NCI-H1930 (cell line): ENCODE measurements around the gene ATXN7L1.
"Not testable (repeated sequence)": the region's sequence is repeated elsewhere in the genome, so short reads cannot be mapped to it uniquely, and the experiment has no call there.

Source experiments
- DNase-seq, 2 experiments: peaks; one replicate each; lab custom pipeline; 2025; lab: John Stamatoyannopoulos, UW

Gene ATXN7L1

DNA sequence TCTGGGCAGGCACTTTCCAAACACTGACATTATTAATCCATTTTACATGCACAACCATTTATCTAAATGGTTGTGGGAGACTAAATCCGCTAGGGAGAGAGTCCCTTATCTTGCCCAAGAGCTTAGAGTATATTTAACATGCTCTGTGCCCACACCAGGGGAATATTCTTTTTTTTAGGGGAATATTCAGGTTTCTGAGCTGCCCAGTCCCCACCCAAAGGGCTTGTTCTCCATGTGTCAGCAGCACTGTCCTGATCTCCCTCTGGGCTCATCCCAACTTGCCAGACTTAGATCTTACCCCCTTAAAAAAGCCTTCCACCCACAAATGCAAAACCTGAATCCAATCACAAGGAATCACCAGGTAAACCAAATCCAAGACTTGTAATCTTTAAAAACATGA lies 132.1 kb downstream of the ATXN7L1 start:
- DNase-seq, result no peak

DNA sequence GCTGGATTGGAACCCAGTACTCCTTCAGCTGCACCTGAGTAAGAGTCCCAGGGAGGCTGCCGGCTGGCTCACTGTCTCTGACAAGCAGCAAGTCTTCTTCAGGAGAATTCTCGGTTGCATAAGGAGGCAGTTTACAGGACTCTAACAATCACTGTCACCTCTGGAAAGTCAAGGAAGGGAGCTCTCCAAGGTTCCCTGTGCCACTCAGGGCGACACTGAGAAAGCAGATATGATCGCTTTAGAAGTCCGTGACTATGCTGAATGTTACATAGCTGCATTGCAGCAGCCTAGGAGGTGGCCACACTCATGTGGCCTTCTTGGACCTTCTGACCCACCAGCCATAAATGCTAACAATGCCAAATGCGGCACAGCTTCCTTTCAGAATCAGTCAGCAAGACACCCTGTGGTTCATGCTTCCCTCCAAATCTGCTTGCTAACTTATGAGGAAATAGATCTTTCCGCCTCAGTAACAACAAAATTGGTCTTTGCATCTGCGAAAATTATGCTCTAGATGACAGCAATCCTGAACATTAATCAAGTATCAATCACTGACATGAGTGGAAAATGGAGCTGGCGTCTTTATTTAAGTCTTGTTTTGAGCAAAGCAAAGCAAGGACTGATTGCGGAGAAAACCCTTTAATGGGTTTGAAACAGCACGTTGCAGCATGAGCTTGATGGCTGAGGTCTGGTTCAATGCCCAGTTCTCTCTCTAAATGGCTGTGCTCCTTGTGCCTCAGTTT lies 132.9 kb downstream of the ATXN7L1 start:
- DNase-seq, result no peak

- DNase-seq, result no peak
Measured at GRCh38 chr7:105742787-105743186, 133.6 kb downstream of the ATXN7L1 start.

GRCh38 chr7:105741982-105742381 lies 134.4 kb downstream of the ATXN7L1 start:
- no peak for DNase-seq

DNA sequence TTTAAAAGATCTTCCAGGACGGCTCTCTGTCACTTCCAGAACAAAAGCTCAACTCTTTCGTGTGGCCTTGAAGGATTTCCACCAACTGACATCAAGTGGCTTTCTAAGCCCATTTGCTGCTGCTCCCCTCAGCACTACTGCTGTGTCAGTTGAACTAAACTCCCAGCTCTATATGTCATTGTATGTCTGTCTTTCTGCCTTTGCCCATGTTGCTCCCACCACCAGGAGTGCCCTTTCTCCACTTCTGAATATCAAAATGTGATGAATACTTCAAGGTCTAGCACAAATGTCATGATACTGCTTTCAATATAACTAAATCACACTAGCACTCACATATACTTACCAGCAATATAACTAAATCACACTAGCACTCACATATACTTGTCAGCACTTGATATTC lies 138.3 kb downstream of the ATXN7L1 start:
- DNase-seq, result no peak

GRCh38 chr7:105734233-105734632 lies 142.2 kb downstream of the ATXN7L1 start:
- no peak for DNase-seq

GRCh38 chr7:105731042-105731441 lies 145.4 kb downstream of the ATXN7L1 start:
- DNase-seq, result no peak

- no peak for DNase-seq
Measured at GRCh38 chr7:105728028-105728427, 148.4 kb downstream of the ATXN7L1 start.

DNA sequence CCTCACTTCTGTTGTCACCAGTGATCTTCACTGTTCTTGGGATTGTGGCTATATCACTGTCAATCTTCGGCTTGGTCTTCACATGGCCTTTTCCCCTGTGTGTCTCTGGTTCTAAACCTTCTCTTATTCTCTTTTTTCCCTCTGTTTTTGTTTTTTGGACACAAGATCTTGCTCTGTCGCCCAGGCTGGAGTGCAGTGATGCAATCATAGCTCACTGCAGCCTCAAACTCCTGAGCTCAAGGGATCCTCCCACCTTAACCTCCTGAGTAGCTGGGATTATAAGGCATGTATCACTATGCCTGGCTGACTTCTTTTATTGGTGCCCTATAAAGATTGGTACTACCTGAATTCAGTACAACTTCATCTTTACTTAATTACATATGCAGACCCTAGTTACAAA lies 151.7 kb downstream of the ATXN7L1 start:
- DNase-seq, result no peak

DNA sequence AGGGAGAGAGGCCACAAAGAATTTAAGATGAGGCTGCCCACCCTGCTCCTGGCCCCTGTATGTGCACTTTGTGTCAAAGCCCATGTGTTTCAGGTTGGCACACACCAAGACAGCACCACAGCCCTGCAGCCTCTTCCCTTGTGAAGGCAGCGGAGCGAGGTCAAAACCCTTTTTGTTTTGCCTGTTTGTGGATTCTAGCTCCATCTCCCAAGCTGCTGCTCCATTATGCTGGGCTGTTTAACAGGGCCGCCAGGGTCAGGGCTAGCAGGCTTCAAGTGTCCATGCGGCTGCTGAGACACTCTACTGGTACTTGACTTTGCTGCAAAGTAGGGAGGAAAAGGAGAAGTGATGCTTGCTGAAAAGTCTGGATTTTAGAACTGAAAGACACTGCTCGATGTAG lies 152.8 kb downstream of the ATXN7L1 start:
- DNase-seq, result no peak

DNA sequence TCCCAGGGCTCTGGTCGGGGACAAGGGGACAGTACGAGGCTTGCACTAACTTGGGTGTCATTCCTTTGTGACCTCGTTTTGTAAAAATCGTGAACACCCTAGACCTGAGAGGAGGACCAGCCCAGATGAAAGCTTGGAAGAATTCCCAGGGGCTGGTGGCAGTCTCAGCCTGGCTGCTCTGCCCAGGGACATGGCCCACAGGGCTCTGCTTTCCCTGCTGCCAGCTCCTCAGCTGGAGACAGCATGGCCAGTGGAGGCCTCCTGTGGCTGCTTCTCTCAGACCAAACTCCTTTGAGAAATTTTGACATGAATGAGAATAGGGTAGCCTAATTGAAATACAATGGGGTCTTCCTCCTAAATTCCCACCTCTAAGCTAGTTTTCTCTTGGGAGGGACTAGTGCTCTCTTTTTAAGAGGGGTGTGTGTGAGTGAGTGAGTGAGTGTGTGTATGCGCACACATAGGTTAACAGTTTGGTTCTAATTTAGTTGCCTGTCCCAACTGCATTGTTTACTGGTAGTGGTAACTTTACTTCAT lies 154.8 kb downstream of the ATXN7L1 start:
- no peak for DNase-seq

GRCh38 chr7:105719919-105720318 lies 156.5 kb downstream of the ATXN7L1 start:
- DNase-seq, result no peak

DNA sequence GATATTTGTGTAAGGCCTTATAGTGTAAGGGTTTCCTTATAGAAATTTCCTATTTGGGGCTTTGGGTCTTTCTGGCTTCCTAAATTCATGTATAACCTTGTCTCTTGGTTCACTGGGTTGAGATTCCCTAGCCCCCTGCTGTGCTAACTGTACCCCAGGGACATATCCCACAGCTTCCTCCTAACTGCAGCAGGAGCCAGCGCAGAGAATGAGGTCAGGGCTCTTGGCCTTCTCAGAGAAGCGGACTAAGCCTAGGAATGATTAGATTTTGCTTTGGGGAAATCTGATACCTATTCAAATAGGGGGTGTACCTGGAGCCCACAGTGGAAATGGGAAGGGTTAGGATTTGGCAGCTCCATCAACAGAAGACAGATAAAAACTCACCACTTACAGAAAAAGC lies 157.0 kb downstream of the ATXN7L1 start:
- no peak for DNase-seq

- no peak for DNase-seq
Measured at GRCh38 chr7:105718511-105718925, 157.9 kb downstream of the ATXN7L1 start.

GRCh38 chr7:105715528-105715927 lies 160.9 kb downstream of the ATXN7L1 start:
- DNase-seq, result no peak

DNA sequence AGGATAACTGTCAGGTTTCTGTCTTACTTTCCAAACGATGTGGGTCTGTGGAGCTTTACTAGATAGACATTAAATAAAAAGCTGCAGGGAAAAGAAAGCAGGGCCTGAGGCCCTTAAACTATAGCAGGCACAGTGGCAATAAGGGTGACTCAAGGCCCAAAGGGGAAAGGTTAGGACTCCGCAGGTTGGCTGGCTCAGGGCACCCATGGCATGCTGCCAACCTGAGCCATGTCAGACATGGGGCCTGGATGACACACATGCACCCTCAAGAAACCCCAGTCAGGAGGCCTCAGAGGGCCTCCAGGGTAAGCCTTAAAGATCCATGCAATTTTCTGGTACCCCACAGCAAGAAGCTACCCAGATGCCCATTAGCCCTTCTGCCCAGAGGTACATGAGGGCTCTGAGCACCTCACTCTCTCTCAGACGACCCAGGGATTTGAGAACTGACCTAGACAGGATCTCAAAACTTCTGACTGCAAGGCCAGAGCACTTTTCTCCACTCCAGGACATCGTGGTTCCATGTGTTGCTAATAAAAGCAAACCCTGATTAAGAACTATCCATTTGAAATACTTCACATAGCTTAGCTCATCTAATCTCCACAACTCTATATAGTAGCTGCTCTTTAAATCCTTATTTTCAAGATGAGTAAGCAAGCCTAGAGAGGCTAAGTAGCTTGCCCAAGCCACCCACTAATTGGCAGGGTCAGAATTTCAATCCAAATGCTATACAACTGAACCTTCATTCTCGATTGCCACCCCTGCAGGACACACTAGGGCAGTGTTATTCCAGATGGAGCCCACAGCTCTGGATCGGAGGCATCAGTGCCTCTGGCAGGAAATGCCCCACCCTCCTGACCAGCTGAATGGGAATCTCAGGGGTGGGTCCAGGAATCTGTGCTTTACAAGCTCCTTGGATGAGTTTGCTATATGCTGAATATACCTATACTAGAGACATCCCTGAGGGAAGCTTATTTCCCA lies 162.6 kb downstream of the ATXN7L1 start:
- DNase-seq, result no peak

DNA sequence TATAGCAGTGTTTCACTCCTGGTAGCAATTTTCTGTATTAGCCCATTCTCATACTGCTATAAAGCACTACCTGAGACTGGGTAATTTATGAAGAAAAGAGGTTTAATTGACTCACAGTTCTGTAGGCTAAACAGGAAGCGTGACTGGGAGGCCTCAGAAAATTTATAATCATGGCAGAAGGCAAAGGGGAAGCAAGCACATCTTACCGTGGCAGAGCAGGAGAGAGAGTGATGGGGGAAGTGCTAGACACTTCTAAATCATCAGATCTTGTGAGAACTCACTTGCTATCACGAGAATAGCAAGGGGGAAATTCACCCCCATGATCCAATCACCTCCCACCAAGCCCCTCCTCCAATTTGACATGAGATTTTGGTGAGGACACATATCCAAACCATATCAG lies 163.5 kb downstream of the ATXN7L1 start:
- no peak for DNase-seq

- no peak for DNase-seq
Measured at GRCh38 chr7:105711726-105712402, 164.5 kb downstream of the ATXN7L1 start.

DNA sequence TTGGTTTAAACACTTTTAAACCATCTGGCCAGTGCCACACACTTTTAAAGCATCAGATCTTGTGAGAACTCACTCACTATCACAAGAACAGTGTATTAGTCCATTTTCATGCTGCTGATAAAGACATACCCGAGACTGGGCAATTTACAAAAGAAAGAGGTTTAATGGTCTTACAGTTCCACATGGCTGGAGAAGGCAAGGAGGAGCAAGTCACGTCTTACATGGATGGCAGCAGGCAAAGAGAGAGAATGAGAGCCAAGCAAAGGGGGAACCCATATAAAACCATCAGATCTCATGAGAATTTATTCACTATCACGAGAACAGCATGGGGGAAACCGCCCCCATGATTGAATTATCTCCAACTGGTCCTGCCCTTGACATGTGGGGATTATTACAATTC lies 165.7 kb downstream of the ATXN7L1 start:
- not testable (repeated sequence) for DNase-seq

GRCh38 chr7:105708763-105709080 lies 167.7 kb downstream of the ATXN7L1 start:
- no peak for DNase-seq

DNA sequence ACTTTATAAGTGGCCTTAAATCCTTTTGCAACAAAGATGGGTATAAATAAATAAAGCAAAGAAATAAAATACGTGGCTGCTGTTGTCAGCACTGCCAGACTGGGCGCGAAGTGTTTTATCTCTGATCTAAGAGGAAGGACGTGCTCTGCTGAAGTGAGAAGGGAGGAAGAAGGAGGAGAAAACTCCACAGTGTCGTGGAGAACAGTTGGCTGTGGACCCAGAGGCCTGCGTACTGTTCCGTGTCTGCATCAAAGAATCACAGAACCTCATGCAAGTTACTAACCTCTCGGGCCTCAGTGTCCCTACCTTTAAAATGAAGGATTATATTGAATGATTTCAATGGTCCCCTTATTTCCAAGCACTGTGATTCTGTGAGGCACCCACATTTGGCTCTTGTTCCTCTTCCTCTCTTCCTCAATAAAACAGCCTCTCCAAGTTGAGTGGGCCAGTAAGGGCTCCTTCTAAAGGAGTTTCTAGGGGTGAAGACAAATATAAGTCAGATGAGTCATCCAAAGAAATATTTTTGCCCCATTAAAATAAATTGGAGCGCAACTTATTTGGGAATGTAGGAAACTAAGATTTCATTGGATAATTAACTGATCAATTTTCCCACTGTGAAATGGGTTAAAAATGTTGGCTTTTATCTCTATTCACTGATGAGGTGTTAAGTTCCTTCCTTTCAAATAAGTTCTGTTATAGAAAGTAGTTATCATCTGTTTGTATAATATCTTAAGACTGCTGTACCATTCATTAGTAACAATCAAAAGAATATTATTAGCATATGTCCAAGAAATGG lies 168.2 kb downstream of the ATXN7L1 start:
- DNase-seq, result no peak

GRCh38 chr7:105707381-105707780 lies 169.0 kb downstream of the ATXN7L1 start:
- DNase-seq, result no peak
